Measurements from ENCODE around the gene CHRND. TPM values are rescaled to one million over a fixed set of nuclear protein-coding genes. Genes with fewer than 3 reads are reported as not detected.

The CHRND gene
- total RNA-seq, 1 experiment from 2014 or later: 0.05 TPM

DNA sequence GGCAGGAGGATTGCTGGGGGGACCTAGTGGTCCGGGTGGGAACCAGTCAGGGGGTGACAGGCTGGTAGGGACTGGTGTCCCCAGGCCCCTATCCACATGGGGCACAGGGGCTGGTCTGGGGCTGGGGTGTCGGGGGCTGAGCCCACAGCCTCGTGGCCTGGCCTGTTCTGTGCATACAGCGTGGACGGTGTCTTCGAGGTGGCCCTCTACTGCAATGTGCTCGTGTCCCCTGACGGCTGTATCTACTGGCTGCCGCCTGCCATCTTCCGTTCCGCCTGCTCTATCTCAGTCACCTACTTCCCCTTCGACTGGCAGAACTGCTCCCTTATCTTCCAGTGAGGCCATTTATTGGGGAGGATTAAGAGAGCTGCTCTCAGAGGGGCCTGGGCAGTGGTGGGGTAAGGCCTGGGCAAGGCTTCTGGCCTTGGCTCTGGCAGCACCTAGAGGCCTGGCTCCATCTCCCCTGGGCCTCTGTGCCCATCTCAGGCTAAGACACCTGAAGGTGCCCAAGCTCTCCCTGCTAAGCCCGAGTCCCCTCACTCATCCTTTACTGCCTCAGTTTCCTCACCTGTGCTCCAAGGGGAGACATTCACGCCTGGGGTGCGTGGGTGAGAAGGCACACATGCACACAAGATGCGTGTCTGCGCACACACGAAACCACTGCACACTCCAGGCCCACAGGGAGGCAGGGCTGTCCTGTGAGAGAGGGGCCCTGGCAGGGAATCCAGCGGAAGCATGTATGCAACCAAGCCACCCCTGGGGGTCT lies 15.4 kb downstream of the CHRND start:
- no peak for DNase-seq (ENCODE audit: extremely low read depth, low read depth)

DNA sequence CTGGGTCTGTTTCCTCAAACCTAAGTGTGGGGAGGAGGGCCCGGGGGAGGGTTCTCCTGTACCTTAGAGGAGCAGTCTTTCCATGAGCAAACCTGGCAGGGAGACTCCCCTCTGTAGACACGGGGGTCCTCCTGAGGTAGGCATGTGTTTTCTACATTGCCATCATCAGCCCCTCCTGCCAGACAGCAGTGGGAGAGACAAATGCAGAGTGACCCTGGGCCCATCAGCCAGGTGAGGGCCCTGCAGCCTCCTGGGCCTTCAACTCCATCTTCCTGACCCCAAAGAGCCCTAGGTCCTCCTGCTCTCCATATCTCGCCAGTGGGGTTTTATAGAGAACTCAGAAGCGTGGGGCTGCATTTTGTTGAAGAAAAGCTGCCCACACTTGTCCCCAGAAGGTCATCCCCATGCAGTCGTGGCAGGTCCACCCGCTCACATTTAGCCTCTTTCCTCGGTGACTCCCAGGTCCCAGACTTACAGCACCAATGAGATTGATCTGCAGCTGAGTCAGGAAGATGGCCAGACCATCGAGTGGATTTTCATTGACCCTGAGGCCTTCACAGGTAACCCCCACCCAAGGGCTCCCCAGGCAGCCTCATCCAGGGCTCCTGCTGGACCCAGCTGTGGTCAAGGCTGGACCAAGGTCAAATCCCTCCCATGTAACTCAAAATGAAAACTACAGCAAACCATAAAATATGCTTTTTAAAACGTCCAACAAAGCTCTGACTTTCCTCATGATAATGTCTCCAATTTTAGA lies 16.2 kb downstream of the CHRND start:
- DNase-seq (ENCODE audit: extremely low read depth, low read depth): no peak

DNA sequence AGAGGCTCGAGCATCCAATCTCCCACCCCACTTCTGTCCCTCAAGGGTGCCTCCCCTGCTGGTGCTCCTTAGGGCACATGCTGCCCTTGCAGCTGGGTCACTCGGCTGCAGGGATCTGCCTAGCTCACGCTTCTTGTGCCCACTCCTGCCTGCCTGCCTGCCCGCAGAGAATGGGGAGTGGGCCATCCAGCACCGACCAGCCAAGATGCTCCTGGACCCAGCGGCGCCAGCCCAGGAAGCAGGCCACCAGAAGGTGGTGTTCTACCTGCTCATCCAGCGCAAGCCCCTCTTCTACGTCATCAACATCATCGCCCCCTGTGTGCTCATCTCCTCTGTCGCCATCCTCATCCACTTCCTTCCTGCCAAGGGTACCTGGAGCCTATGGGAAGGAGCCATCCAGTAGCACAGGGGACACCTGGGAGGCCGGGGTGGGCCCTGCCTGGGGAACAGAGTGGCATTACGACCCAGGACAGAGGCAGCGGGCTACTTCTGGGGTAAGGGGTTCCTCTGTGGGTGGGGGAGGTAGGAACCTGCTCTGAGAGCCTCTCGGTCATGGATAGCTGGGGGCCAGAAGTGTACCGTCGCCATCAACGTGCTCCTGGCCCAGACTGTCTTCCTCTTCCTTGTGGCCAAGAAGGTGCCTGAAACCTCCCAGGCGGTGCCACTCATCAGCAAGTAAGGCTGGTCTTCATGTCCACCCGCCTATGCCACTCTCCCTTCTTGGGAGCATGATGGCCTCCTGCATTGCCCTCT lies 16.9 kb downstream of the CHRND start:
- no peak for DNase-seq (ENCODE audit: extremely low read depth, low read depth)

DNA sequence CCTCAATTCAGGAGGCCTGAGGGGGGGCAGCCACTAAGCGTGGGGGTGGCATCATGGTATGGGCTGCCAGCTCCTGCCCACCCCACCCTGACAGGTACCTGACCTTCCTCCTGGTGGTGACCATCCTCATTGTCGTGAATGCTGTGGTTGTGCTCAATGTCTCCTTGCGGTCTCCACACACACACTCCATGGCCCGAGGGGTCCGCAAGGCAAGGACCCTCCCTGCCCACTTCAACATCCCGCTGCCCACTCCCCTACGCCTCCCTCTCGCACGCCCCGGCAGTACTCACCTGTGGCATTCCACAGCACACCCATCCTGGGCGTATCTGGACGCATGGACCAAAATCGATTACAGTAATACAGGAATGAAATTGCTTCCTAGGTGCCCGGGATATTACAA lies 17.5 kb downstream of the CHRND start:
- DNase-seq (ENCODE audit: extremely low read depth, low read depth): no peak

DNA sequence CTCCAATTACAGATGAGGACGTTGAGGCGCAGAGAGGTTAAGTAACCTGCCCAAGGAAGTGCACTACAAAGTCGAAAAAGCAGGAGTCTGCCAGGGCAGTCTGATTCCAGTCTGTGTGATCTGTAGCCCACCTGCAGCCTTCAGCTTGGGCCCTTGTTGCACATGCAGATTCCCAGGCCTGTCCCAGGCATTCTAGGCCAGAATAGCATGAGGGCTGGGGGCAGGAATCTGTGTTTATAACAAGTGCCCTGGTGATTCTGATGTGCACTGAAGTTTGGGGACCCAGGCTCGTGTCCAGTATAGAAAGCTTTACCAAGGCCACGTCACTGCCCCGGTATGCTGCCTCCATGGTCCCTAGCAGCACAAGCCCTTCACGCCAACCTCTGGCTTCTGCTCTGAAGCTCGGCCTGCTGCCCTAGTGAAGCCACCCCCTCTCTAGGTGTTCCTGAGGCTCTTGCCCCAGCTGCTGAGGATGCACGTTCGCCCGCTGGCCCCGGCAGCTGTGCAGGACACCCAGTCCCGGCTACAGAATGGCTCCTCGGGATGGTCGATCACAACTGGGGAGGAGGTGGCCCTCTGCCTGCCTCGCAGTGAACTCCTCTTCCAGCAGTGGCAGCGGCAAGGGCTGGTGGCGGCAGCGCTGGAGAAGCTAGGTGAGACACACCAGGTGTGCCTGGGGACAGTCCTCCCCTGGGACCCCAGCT lies 18.1 kb downstream of the CHRND start:
- no peak for DNase-seq (ENCODE audit: extremely low read depth, low read depth)

GRCh38 chr2:232544674-232545073 lies 18.7 kb downstream of the CHRND start:
- no peak for DNase-seq (ENCODE audit: extremely low read depth, low read depth)

DNA sequence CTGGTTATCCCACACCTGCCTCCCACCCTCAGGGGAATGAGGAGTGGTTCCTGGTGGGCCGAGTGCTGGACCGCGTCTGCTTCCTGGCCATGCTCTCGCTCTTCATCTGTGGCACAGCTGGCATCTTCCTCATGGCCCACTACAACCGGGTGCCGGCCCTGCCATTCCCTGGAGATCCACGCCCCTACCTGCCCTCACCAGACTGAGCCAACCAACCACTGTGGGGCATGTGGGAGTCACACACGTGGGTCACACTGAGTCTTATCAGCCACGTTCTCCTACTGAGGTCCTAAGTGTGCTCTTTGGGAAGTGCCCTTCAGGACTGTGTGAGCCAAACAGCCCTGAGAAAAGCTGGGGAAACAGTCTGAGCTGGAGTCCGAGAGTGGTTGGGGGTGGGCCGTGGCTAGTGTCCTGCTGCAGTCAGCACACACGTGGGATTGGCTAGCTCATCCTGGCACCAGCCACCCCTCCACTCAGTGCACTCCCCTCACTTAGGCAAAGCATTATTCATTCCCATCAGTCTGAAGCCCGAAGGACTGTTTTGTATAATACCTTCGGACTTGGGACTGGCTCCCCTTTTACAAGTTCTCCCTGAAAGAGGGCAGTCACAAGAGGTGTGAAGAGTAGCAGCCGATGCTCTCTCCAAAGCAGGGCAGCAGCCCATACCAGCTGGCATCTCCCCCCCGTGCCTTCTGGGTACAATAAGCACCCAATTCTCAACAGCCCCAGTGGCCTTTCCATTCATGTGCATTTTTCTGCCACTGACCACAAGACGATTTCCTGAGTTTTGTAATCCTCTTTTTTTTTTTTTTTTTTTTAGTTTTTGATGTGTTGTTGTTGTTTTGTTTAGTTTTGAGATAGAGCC lies 19.8 kb downstream of the CHRND start:
- no peak for DNase-seq (ENCODE audit: extremely low read depth, low read depth)

GRCh38 chr2:232547991-232548390 lies 22.0 kb downstream of the CHRND start:
- no peak for DNase-seq (ENCODE audit: extremely low read depth, low read depth)

GRCh38 chr2:232549655-232550353 lies 23.8 kb downstream of the CHRND start:
- DNase-seq (ENCODE audit: extremely low read depth, low read depth): peak; percentile 3

DNA sequence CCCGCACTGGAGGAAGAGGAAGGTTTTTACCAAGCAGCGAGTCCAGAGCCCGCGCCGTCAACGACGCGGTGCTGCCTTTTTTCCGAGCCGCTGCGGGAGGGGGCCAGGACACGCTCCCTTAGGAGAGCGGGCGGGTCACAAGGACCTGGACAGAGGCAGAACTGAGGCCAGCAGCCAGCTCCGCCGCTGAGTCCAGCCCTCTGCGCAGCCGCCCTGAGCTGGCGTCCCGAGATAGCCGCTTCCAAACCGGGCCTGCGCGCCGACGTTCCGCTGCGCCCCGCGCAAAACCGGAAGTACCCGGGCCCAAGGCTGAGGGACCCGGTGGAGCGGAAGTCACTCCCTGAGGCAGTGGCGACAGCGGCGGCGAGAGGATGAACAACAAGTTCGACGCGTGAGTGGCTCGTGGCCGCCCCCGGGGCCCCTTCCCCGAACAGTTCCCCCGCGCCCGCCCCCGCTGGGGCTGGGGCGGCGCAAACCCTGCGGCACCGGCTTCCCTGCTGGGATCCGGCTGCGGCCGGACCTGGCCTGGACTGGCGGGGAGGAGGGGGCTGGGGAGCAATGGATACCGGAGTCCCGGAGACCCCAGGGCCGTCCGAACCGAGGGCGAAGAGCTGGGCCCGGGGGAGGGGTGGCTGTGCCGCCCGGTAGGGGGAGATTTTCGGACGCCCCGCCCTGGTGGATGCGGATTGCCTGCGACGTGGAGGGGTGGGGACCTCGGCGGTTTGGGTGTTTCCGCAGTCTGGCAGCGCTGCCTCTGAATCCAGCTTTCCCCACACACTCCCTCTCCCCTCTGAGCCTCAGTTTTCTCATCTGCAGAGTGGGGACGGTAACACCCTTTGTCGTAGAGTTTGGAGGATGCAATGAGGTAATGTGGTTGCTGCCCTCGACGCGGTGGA lies 24.6 kb downstream of the CHRND start, which contains the start of the genes EIF4E2 and TIGD1:
Gene EIF4E2, plus strand, starts transcription at position 336 of the 896 bp plus-strand sequence. Its CDS starts 36 bp downstream, at position 372.
Gene TIGD1, minus strand, starts transcription at position 204 of the 896 bp plus-strand sequence. CDS start 675 bp downstream, outside the sequence.
- peak; percentile 88 for DNase-seq (ENCODE audit: extremely low read depth, low read depth)

DNA sequence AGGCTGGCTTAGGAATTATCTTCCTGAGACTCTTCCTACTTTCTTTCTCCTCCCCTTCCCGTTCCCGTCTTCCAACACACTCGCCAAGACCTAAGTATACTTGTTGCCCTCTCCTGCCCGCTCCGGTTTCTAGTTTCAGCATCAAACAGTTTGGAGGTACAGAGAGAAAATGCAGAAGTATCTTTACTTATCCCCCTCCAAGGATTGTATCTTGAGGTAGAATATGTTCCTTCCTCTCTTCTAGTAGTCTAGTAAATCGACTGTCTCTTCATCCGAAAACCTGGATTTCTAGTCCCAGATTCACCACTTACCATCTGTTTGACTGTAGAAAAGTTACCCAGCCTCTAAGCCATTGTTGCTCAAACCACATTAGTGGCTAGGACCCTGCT lies 25.3 kb downstream of the CHRND start:
- DNase-seq (ENCODE audit: extremely low read depth, low read depth): no peak

DNA sequence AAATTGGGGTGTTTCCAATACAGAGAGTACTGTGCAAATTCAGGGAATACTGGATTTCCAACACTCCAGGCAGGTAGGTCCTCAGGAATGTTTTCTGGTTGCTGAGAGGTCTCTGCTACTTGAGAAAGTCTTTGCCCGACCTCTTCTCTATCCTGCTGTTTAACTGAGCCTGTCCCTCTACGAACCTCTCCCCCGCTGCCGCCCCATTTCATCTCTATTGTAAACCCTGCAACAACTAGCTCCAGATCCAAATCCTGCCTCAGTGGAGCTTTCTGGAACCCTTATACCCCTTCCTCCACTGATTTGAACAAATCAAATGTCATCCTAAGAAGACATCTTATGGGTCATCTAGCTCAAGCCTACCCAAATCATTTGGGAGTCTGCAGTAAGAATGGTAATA lies 25.8 kb downstream of the CHRND start:
- DNase-seq (ENCODE audit: extremely low read depth, low read depth): no peak

DNA sequence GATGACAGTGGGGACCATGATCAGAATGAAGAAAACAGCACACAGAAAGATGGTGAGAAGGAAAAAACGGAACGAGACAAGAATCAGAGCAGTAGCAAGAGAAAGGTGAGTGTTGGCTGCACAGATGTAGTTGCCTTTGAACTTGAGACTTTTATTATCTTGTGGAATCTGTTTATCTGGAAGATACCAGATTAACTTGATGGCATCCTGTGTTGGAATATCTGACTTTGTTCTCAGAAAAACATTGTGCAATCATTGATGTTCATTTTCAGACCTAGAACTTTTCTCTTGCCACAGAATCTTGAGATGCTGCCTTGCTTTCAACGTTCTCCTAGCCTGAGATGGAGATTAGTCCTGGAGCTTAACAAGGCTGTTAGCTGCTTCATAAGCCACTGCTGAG lies 30.5 kb downstream of the CHRND start:
- no peak for DNase-seq (ENCODE audit: extremely low read depth, low read depth)

DNA sequence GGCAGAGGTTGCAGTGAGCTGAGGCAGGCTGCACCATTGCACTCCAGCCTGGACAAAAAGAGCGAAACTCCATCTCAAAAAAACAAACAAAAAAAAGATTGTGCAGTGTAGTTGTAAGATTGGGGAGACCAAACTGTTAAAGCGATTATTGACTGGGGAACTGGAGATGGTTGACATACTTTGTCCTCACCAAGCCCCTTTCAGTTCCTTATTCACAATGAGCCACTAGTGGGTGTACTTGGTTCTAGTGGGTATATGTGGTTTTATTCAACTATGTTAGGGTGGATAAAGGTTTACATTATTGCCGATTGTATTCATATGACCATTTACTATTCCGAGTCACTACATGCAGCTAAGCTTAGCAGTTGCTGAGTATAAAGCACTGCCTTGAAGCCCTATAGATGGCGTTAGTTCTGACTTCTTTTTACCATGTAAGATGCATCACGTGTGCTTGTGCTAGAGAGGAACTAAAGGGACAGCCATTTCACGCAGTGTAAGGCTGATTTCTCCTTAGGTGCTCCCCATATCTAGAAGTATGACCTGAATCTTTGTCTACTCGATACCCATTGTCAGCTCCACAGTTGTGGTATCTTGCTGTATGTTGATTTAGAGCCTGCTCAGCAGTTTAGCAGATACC lies 36.7 kb downstream of the CHRND start:
- DNase-seq (ENCODE audit: extremely low read depth, low read depth): no peak

GRCh38 chr2:232563580-232563979 lies 37.6 kb downstream of the CHRND start:
- DNase-seq (ENCODE audit: extremely low read depth, low read depth): no peak

DNA sequence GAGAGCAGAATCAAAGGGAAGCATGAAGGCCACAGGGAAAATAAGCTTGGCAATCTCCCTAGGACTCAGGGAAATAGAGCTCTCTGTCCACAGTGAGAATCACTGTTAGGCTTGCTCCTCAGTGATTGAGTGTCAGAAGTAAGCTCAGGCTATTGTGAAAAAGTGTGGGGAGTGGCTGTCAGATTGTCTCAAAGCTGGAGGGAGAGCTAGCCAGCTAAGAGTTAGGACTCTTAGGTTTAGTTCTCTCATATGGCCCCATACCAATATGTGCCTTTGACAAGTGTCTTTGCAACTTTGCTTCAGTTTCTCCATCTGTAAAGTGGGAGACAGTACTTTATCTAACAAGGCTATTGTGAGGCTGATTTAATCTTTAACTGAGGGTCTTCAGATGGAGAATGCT lies 41.8 kb downstream of the CHRND start:
- no peak for DNase-seq (ENCODE audit: extremely low read depth, low read depth)

- peak; percentile 45 for DNase-seq (ENCODE audit: extremely low read depth, low read depth)
These were observed 42.2 kb downstream of the CHRND start for GRCh38 chr2:232568161-232568560.

All from NCI-H460 (cell line).